Brain microvascular endothelial cell (primary cell): Measurements from ENCODE around the gene OLFML1.

Experiments
- DNase-seq: peaks from one replicate; pipeline ENCODE4 v3.0.0-alpha.2; 2020
- H3K27ac ChIP-seq: fragments of 250-450 bp; sonication (Bioruptor Pico); 2 replicates; pipeline ENCODE4 v1.5.1; 2020; ENCODE audit warnings: mild to moderate bottlenecking, moderate library complexity
- H3K27me3 ChIP-seq: fragments of 250-450 bp; sonication (Bioruptor Pico); replicated peaks from 2 replicates; pipeline ENCODE4 v1.5.1; 2020; ENCODE audit warnings: mild to moderate bottlenecking
- H3K36me3 ChIP-seq: fragments of 250-450 bp; sonication (Bioruptor Pico); replicated peaks from 2 replicates; pipeline ENCODE4 v1.5.1; 2020; ENCODE audit warnings: mild to moderate bottlenecking
- H3K4me3 ChIP-seq: 2 replicates; pipeline ENCODE4 v1.5.1; 2011; ENCODE audit warnings: low read depth, mild to moderate bottlenecking, control low read depth, low read length, moderate library complexity
- CTCF ChIP-seq: IDR thresholded peaks from 2 replicates; pipeline ENCODE4 v1.5.1; 2011; ENCODE audit warnings: low read depth, mild to moderate bottlenecking, moderate library complexity, low read length, control low read depth, inconsistent platforms; ENCODE audit errors: missing control alignments
- in situ Hi-C: cut with HindIII; loops from 2 replicates; pipeline ENCODE4 v1.10.0; 2017; ENCODE audit warnings: low sequenced_read_pairs, low pct_ligation_motif_present

Gene OLFML1

GRCh38 chr11:7457211-7457610 is 28.1 kb upstream of the OLFML1 start:
- Histone ChIP-seq H3K36me3 (no peaks in the 10 kb centered on the region), H3K4me3 (no peak overlapping the region), H3K27me3 (no peaks in the 10 kb centered on the region), H3K27ac (no peak overlapping the region)
- TF ChIP-seq CTCF = no peak
- peak; percentile 3 for DNase-seq
- in situ Hi-C loops = no loop called here

DNA sequence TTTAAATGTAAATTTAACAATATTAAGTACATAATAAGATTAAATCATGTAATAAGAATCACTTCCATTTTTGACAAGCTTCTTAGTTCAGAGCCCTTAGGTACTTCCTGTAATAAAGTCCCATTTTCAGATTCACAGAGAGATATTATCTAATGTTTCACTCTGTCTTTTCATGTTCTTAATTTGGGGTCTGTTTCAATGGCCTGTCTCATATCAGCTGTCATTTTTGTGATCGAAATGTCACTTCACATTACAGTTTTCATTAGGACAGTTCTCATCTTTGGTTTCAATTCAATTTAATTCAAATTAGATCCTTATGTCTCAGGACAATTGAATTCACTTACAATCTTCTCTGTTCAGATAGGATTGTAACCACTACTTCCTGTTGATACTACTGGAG is 22.6 kb upstream of the OLFML1 start:
- Histone ChIP-seq H3K27ac (no peak overlapping the region), H3K4me3 (no peak overlapping the region), H3K36me3 (no peaks in the 10 kb centered on the region), H3K27me3 (no peaks in the 10 kb centered on the region)
- in situ Hi-C loops = no loop called here
- DNase-seq = no peak
- no peak for TF ChIP-seq CTCF

DNA sequence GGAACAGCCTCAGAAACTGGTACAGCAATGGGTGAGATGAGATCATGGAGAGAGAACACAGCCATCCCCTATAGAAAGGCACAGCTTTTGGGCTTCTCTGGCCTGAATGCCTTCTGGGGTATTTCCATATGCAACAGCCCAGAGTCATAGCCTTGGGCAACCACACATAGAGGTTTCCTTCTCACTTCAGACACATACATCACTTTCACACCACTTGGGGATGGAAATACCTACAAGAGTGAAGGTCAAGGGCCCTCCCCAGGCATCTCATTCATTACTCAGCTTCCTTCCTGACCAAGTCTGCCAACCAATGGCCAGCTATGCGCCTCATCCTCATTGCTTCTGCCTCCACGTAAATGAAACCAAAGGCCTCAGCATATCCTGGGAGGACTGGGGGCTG is 17.7 kb upstream of the OLFML1 start:
- DNase-seq = no peak
- Histone ChIP-seq H3K36me3 (no peaks in the 10 kb centered on the region), H3K27me3 (no peaks in the 10 kb centered on the region), H3K4me3 (no peak overlapping the region), H3K27ac (no peak overlapping the region)
- TF ChIP-seq CTCF = no peak
- in situ Hi-C loops = no loop called here

- no peak for DNase-seq
- no peak overlapping the region for H3K4me3 ChIP-seq
- no peak overlapping the region for H3K27ac ChIP-seq
- no peaks in the 10 kb centered on the region for H3K27me3 ChIP-seq
- no peak for TF ChIP-seq CTCF
- H3K36me3 ChIP-seq = no peaks in the 10 kb centered on the region
- in situ Hi-C loops = no loop called here
Measured at GRCh38 chr11:7469351-7469865, 15.9 kb upstream of the OLFML1 start.

DNA sequence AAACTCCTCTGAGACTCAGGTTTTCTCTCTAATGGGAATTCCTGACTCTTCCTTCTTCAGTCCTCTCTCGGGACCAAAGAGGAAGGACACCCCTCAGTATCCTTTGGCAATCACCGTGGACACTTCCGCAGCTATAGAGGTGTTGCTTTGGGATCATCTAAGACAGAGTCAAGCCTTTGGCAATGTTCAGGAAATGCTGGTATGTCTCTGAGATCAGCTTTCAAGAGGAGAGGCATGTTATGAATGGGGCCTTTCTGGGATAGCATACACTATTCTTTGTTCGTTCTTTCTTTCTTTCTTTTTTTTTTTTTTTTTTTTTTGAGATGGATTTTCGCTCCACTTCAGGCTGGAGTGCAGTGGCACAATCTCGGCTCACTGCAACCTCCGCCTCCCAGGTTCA is 14.2 kb upstream of the OLFML1 start:
- Histone ChIP-seq H3K4me3 (no peak overlapping the region), H3K27ac (no peak overlapping the region), H3K27me3 (no peaks in the 10 kb centered on the region), H3K36me3 (no peaks in the 10 kb centered on the region)
- no peak for DNase-seq
- in situ Hi-C loops = no loop called here
- TF ChIP-seq CTCF = no peak

DNA sequence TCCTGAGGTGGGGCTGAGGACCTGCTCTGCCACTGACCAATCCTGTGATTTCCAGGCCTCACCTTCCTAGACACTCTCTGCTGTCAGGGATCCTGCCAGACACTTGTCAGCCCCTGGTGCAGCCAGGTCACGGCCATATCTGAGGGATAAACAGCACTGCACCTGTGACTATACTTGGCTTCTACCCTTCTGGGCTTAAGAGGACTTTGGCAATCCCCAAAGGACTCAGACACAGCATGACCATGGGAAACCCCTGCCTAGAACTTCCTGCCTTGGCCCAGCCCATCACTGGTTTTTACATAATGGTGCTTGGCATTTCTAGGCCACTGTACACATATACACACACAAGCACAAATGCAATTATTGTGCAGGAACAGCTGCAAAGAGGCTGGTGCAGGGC is 11.6 kb upstream of the OLFML1 start:
- no peaks in the 10 kb centered on the region for H3K27me3 ChIP-seq
- no peaks in the 10 kb centered on the region for H3K36me3 ChIP-seq
- in situ Hi-C loops = no loop called here
- no peak for DNase-seq
- no peak overlapping the region for H3K27ac ChIP-seq
- no peak for TF ChIP-seq CTCF
- no peak overlapping the region for H3K4me3 ChIP-seq
